Breast epithelium (tissue), 4 donors: ENCODE measurements around the gene PPP6R3. TPM values are rescaled to one million over a fixed set of nuclear protein-coding genes. Genes with fewer than 3 reads are reported as not detected.

ENCODE experiments used
- DNase-seq, 2 donors: peaks; one replicate each; pipeline ENCODE4 v3.0.0-alpha.2; 2019; ENCODE audit warnings: low spot score in 2 of 2
- H3K27ac ChIP-seq, 2 donors: fragments of 200-600 bp; sonication (generic) in 1 of 2; one replicate each; pipeline ENCODE4 v1.5.1; 2016 to 2019; ENCODE audit warnings: mild to moderate bottlenecking in 1 of 2
- H3K27me3 ChIP-seq, 2 donors: fragments of 200-600 bp; sonication (generic) in 1 of 2; one replicate each; pipeline versions ENCODE4 v1.5.1 to v1.6.0; 2017 to 2019; ENCODE audit warnings: control low read depth in 1 of 2, mild to moderate bottlenecking in 1 of 2
- H3K36me3 ChIP-seq: fragments of 200-600 bp; one replicate; pipeline ENCODE4 v1.5.1; 2019
- H3K4me1 ChIP-seq, 2 donors: fragments of 200-600 bp; sonication (generic); one replicate each; pipeline ENCODE4 v1.5.1; 2016 to 2019; ENCODE audit warnings: control low read depth in 1 of 2
- H3K4me3 ChIP-seq, 3 donors: fragments of 200-600 bp; sonication (generic); 1 replicate in 2 of 3; 2 replicates in 1 of 3; pipeline ENCODE4 v1.5.1; 2016 to 2019; ENCODE audit warnings: mild to moderate bottlenecking in 3 of 3, moderate library complexity in 2 of 3
- H3K9me3 ChIP-seq, 2 donors: fragments of 200-600 bp; sonication (generic) in 1 of 2; one replicate each; pipeline ENCODE4 v1.5.1; 2016 to 2019; ENCODE audit warnings: control low read depth in 1 of 2
- POLR2A ChIP-seq: fragments of 450-650 bp; IDR thresholded peaks from one replicate; pipeline ENCODE4 v1.6.1; 2016; ENCODE audit warnings: antibody characterized with exemption, mild to moderate bottlenecking, moderate library complexity
- POLR2AphosphoS5 ChIP-seq, 3 donors: sonication (generic); formaldehyde crosslinking; IDR thresholded peaks; one replicate each; pipeline ENCODE4 v1.6.1; 2017; ENCODE audit warnings: antibody characterized with exemption in 3 of 3
- intact Hi-C: fragments of 100-400 bp; cut with DNase I; formaldehyde crosslinking; loops from one replicate; pipeline ENCODE4 v1.15.1; 2023; ENCODE audit warnings: low total_unique reads
- total RNA-seq, 3 donors: library from RNA; depleted of rRNA; stranded (reverse); fragments of >200 nt; gene quantifications; one replicate each; pipeline ENCODE4 v1.1.0, GENCODE V29; 2016
- TF ChIP-seq, protein P1 (sequence below), 3 donors: fragments of 450-650 bp; IDR thresholded peaks; one replicate each; pipeline ENCODE4 v1.5.1; 2016 to 2017; ENCODE audit warnings: antibody characterized with exemption in 3 of 3, mild to moderate bottlenecking in 3 of 3, moderate library complexity in 3 of 3

The PPP6R3 gene
- total RNA-seq, 3 donors from 2014 or later: 113 to 227 (median 183) TPM

DNA sequence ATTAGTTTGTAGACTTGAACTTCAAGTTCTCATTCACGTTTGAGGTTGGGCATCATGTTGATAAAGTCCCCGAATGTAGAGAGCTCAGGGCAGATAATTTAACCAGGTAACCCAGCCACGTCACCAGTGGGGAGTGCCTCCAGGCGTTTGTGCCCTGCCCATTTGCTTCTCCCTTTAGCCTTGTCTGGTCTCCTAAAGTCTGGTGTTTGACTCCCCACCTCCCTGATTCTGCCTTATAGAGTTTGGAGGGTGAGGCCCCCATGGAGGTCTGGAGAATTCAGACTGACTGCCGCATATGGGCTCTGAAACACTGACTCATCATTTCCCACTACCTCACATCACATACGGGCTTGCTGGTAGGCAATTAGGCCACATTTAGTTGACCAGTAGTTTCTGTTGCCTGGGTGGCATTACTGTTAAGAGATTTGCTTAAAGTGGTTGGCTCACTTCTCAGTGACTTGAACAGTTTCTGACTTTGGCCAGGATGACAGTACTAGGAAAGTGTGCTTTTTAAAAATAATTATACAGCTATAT lies 124.5 kb downstream of the PPP6R3 start:
- no peak for TF ChIP-seq POLR2A
- Histone ChIP-seq H3K27ac (no peak overlapping the region), H3K4me1 (no peaks in the 10 kb centered on the region), H3K4me3 (no peak overlapping the region), H3K36me3 (no peaks in the 10 kb centered on the region), H3K27me3 (no peaks in the 10 kb centered on the region), H3K9me3 (no peaks in the 10 kb centered on the region)
- intact Hi-C loops: no loop called here
- no peak for DNase-seq

DNA sequence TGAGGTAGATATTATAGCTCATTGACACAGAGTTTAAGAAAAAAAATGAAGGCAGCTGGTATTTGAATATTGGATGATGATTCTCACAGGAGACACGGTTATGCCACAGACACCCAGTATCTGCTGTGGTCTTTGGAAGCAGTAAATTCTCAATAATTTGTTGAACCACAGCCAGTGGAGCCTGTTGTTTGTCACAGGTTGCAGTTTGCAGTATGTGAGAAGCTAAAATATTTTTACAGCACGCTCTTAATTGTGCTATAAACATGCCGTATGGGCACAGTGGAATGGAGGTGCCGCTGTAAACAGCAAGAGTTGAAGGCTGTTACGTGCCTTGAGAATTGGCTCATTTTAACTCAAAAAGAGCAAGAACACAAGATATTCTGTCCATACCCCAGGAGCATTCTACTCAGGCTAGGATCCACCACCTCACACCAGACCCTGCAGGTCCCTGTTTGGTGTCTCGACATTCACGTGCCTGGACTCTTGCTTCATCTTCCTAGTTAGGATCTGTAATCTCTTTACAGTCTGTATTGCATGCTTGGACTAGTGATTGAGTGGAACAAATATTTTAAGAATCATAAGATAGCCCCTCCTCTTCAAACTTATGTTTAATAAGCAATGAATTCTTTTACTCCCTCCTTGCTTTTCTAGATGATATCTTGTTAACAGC lies 129.1 kb downstream of the PPP6R3 start:
- Histone ChIP-seq H3K36me3 (peaks cover 9% of the 10 kb centered on the region), H3K27me3 (no peaks in the 10 kb centered on the region)

DNA sequence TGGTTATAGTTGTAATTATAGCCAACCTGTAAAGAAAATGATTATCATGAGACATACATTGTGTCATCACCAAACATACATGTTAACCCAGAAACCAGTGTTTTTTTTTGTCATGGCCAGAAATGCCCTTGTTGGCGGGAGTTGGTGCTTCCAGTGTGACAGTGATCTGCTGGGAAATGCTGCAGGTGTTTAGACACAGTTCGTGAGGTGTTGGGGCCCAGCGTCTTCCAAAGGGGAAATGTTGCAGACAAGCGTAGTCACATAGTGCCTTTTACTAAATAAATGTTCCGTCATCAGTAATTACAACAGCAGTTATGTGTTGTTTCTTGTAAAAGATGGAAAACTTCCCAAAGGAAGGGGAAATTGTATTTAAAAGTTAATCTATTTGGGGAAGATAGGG lies 131.2 kb downstream of the PPP6R3 start:
- Histone ChIP-seq H3K27me3 (no peaks in the 10 kb centered on the region), H3K9me3 (no peaks in the 10 kb centered on the region), H3K4me3 (no peak overlapping the region), H3K4me1 (no peaks in the 10 kb centered on the region), H3K27ac (no peak overlapping the region), H3K36me3 (peaks cover 16% of the 10 kb centered on the region)
- no peak for TF ChIP-seq POLR2AphosphoS5 (IDR thresholded peaks at IDR 0.05)
- no peak for TF ChIP-seq POLR2A
- TF ChIP-seq, protein P1, sequence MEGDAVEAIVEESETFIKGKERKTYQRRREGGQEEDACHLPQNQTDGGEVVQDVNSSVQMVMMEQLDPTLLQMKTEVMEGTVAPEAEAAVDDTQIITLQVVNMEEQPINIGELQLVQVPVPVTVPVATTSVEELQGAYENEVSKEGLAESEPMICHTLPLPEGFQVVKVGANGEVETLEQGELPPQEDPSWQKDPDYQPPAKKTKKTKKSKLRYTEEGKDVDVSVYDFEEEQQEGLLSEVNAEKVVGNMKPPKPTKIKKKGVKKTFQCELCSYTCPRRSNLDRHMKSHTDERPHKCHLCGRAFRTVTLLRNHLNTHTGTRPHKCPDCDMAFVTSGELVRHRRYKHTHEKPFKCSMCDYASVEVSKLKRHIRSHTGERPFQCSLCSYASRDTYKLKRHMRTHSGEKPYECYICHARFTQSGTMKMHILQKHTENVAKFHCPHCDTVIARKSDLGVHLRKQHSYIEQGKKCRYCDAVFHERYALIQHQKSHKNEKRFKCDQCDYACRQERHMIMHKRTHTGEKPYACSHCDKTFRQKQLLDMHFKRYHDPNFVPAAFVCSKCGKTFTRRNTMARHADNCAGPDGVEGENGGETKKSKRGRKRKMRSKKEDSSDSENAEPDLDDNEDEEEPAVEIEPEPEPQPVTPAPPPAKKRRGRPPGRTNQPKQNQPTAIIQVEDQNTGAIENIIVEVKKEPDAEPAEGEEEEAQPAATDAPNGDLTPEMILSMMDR (IDR thresholded peaks at IDR 0.05): no peak
- no peak for DNase-seq
- intact Hi-C loops: no loop called here

More for the DNA sequence above, 129.1 kb downstream of the PPP6R3 start:
- DNase-seq: no peak
- Histone ChIP-seq H3K27ac (no peak overlapping the region), H3K4me3 (no peak overlapping the region), H3K4me1 (no peaks in the 10 kb centered on the region), H3K9me3 (no peaks in the 10 kb centered on the region)
- TF ChIP-seq, protein P1 (IDR thresholded peaks at IDR 0.05): no peak
- TF ChIP-seq POLR2A (no peak), POLR2AphosphoS5 (IDR thresholded peaks at IDR 0.05) (no peak)
- intact Hi-C loops: no loop called here

DNA sequence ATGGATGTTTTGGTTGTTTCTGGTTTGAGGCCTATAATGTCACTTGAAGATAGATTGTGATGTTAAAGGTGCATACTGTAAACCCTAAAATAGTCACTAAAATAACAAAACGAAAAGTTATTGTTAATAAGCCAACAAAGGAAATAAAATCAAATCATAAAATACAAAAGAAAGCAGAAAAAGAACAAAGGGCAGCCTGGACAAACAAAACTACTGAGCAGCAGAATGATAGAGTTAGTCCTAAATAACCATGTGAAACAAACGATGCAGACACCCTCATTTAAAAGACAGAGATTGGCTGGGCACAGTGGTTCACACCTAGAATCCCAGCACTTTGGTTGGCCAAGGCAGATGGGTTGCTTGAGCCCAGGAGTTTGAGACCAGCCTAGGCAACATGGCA lies 132.9 kb downstream of the PPP6R3 start:
- intact Hi-C loops: no loop called here

DNA sequence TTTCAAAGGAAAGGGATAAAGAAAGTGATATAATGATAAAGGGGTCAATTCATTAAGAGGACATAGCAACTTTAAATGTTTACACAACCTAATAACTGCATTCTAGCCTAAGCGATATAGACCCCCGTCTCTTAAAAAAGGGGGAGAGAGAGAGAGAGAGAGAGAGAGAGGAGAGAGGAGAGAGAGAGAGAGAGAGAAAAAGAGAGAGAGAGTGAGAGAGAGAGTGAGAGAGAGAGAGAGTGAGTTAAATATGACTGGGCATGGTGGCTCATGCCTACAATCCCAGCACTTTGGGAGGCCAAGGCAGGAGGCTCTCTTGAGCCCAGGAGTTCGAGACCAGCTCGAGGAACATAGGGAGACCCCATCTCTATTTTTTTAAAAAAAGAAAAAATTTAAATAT lies 133.6 kb downstream of the PPP6R3 start:
- TF ChIP-seq POLR2AphosphoS5 (IDR thresholded peaks at IDR 0.05): no peak
- intact Hi-C loops: no loop called here
- no peaks in the 10 kb centered on the region for H3K9me3 ChIP-seq
- no peak overlapping the region for H3K4me3 ChIP-seq
- no peak for DNase-seq
- no peak overlapping the region for H3K27ac ChIP-seq
- no peaks in the 10 kb centered on the region for H3K27me3 ChIP-seq
- H3K4me1 ChIP-seq: no peaks in the 10 kb centered on the region
- peaks cover 18% of the 10 kb centered on the region for H3K36me3 ChIP-seq

More for the DNA sequence above, 132.9 kb downstream of the PPP6R3 start:
- Histone ChIP-seq H3K4me1 (no peaks in the 10 kb centered on the region), H3K27ac (no peak overlapping the region), H3K4me3 (no peak overlapping the region), H3K27me3 (no peaks in the 10 kb centered on the region), H3K36me3 (peaks cover 18% of the 10 kb centered on the region), H3K9me3 (no peaks in the 10 kb centered on the region)
- no peak for TF ChIP-seq POLR2A
- no peak for TF ChIP-seq POLR2AphosphoS5 (IDR thresholded peaks at IDR 0.05)
- TF ChIP-seq, protein P1 (IDR thresholded peaks at IDR 0.05): no peak
- DNase-seq: no peak

DNA sequence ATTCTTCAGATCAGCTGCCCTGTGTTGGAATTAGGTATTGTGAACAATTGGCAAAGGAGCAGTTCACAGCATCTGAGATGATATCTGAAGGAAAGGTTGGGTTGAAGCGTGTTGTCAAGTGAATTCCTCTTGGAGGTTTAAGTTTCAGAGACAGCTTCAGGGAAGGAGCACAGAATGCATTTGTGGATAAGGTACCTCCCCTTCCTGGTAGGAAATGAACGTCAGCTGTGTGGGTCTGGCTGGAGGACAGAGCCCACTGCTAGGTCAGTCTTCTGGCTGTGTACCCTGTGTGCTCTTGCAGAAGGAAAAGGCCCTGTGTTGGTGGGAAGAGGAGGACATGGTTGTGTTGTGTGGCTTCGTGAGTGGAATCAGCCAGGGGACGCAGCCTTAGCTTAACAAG lies 135.7 kb downstream of the PPP6R3 start:
- TF ChIP-seq, protein P1 (IDR thresholded peaks at IDR 0.05): no peak
- no peak for TF ChIP-seq POLR2A
- no peak for TF ChIP-seq POLR2AphosphoS5 (IDR thresholded peaks at IDR 0.05)
- H3K9me3 ChIP-seq: no peaks in the 10 kb centered on the region
- no peaks in the 10 kb centered on the region for H3K27me3 ChIP-seq
- peaks cover 18% of the 10 kb centered on the region for H3K36me3 ChIP-seq
- H3K4me3 ChIP-seq: no peak overlapping the region
- intact Hi-C loops: no loop called here
- H3K27ac ChIP-seq: no peak overlapping the region
- no peak for DNase-seq
- no peaks in the 10 kb centered on the region for H3K4me1 ChIP-seq
